Measurements from ENCODE around the gene KCNG2. TPM values are rescaled to one million over a fixed set of nuclear protein-coding genes. Genes with fewer than 3 reads are reported as not detected.

KCNG2 gene
- total RNA-seq, 1 donor from 2014 or later: not detected

DNA sequence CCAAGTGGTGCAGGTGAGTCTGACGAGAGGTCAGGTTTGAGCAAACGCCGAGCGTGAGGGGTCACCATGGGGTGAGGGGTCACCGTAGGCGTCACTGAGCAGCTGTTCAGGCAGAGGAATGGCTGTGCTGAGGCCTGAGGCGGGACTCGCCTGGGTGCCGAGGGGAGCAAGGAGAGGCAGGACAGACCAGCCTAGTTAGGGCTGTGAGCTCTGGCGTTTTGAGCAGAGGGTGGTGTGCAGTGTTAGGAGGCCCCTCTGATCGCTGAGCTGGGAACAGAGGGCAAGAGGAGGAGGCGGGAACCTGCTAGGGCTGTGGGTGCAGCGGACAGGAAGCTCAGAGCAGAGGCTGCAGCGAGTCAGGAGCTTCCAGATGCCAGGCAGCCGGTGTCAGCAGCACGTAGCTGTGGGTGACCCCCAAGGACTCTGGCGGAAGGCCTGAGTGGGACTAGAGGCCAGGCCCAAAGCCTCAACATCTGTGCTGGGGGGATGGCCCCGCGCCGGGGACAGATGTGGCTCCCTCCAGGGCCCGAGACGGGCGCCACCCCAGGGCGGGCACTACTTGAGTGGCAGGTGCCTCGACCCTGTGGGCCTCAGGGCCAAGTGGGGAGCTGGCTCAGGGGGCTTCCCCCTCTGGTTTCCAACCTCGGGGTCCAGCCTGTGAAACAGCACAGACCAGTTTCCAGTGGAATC, 55.7 kb downstream of the KCNG2 start:
- Mint-ChIP-seq H3K4me3 (ENCODE audit: unreplicated experiment) (no peak overlapping the region), H3K27ac (ENCODE audit: unreplicated experiment) (no peak overlapping the region), H3K36me3 (ENCODE audit: unreplicated experiment) (no peaks in the 10 kb centered on the region)

DNA sequence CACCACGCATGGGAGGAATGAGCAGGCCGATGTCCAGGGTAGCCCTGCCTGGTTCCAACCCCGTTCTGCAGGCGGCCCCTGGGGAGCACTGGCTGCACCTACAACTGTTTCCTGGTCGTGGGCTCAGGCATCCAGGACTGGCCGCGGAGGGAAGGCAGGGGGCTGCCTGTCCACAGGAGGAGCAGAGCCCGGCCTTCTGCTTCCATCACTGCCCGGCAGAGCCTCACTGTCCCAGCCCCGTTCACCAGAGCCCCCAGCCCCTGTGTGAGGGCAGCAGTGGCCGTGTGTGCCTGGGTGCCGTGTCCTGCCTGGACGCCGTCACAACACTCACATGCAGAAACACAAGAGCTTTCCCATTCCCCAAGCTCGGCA, 56.2 kb downstream of the KCNG2 start:
- peaks cover 7% of the 10 kb centered on the region for H3K4me1 Mint-ChIP-seq (ENCODE audit: unreplicated experiment)
- TF ChIP-seq, protein P1, sequence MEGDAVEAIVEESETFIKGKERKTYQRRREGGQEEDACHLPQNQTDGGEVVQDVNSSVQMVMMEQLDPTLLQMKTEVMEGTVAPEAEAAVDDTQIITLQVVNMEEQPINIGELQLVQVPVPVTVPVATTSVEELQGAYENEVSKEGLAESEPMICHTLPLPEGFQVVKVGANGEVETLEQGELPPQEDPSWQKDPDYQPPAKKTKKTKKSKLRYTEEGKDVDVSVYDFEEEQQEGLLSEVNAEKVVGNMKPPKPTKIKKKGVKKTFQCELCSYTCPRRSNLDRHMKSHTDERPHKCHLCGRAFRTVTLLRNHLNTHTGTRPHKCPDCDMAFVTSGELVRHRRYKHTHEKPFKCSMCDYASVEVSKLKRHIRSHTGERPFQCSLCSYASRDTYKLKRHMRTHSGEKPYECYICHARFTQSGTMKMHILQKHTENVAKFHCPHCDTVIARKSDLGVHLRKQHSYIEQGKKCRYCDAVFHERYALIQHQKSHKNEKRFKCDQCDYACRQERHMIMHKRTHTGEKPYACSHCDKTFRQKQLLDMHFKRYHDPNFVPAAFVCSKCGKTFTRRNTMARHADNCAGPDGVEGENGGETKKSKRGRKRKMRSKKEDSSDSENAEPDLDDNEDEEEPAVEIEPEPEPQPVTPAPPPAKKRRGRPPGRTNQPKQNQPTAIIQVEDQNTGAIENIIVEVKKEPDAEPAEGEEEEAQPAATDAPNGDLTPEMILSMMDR (IDR thresholded peaks at IDR 0.05): no peak

More for the DNA sequence above, 55.7 kb downstream of the KCNG2 start:
- H3K27me3 Mint-ChIP-seq (ENCODE audit: unreplicated experiment): peaks cover 8% of the 10 kb centered on the region
- H3K9me3 Mint-ChIP-seq (ENCODE audit: unreplicated experiment): no peaks in the 10 kb centered on the region
- TF ChIP-seq, protein P1 (IDR thresholded peaks at IDR 0.05): no peak
- DNase-seq (ENCODE audit: extremely low spot score, unreplicated experiment): peak; percentile 82
- H3K4me1 Mint-ChIP-seq (ENCODE audit: unreplicated experiment): peaks cover 7% of the 10 kb centered on the region

DNA sequence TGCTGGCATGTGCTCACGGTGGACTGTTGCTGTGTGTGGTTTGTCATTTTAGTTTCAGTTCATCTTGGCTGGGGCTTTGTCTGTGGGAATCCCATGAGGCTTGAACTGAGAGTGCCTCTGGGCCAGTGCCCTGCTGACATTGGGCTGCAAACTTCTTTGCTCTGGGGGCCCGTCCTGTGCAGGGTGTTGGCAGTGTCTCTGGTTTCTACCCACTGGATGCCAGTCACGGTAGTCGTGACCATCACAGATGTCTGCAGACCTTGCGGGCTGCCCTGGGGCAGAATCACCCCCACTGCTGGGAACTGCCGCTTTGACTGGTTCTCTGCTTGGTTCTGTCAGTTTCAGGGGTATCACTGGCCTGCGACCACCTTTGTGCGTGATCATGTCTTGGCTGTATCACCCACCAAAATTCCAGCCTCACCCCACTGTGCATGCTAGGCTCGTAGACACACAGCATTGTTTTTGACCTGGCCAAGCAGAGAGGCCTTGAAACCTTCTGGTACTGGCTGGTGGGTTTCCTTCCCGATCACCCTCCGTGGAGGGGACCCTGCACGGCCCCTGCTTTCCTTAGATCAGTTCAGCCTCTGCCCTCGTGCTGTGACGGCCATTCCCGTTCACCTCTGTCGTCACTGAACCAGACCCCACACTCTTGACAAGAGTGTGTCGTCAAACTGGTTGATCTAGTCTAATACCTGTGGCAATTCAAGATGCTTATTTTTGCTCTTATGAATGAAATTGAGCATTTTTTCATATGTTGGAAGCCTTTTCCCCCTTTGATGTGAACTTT, 57.6 kb downstream of the KCNG2 start:
- peaks cover 8% of the 10 kb centered on the region for H3K27me3 Mint-ChIP-seq (ENCODE audit: unreplicated experiment)
- TF ChIP-seq, protein P1 (IDR thresholded peaks at IDR 0.05): no peak
- H3K9me3 Mint-ChIP-seq (ENCODE audit: unreplicated experiment): no peaks in the 10 kb centered on the region
- no peaks in the 10 kb centered on the region for H3K36me3 Mint-ChIP-seq (ENCODE audit: unreplicated experiment)
- no peak overlapping the region for H3K27ac Mint-ChIP-seq (ENCODE audit: unreplicated experiment)
- H3K4me3 Mint-ChIP-seq (ENCODE audit: unreplicated experiment): no peak overlapping the region
- H3K4me1 Mint-ChIP-seq (ENCODE audit: unreplicated experiment): peaks cover 7% of the 10 kb centered on the region
- peak; percentile 77 for DNase-seq (ENCODE audit: extremely low spot score, unreplicated experiment)

More for the DNA sequence above, 56.2 kb downstream of the KCNG2 start:
- Mint-ChIP-seq H3K27me3 (ENCODE audit: unreplicated experiment) (peaks cover 8% of the 10 kb centered on the region), H3K27ac (ENCODE audit: unreplicated experiment) (no peak overlapping the region), H3K4me3 (ENCODE audit: unreplicated experiment) (no peak overlapping the region), H3K36me3 (ENCODE audit: unreplicated experiment) (no peaks in the 10 kb centered on the region), H3K9me3 (ENCODE audit: unreplicated experiment) (no peaks in the 10 kb centered on the region)
- peak; percentile 53 for DNase-seq (ENCODE audit: extremely low spot score, unreplicated experiment)

DNA sequence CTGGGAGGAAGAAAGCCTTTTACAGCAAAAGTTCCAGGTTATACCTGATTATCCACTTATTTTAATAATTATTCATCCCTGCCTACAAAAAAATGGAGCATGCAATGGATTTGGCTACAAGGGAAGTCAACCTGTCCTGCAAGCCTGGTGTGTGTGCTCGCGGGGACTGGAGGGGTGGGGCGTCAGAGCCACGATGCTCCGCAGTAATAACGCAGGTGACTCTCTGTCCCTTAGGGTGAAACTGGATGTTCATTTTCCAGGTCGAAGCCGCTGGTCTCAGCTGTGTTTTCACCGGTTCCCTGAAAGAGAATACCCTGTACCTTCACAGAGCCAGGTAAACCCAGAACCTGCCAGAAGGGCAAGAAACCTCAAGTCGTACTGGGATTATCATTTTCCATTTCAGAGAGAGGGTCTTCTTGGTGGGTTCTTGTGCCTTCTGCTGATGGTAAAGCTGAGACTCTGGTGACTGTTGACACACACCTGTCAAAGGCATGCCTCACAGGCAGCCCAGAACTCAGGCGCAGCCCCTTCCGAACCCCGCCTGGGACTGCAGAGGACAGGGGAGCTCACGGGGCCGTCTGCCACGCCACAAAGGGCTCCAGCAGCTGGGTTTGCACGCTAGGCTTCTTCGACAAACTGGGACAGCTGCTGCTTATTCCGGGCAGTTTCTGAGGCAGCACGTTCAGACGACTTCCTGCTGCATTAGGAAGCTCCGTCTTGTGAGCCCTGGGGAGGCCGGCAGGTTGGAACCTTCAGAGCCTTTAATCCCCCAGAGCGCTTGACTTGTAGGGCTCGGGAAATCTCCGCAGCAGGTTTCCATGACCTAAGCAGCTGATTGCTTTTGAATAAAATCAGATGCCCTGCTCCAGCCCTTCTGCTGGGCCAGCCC, 58.6 kb downstream of the KCNG2 start:
- H3K4me3 Mint-ChIP-seq (ENCODE audit: unreplicated experiment): no peak overlapping the region
- H3K9me3 Mint-ChIP-seq (ENCODE audit: unreplicated experiment): peaks cover 5% of the 10 kb centered on the region
- no peak overlapping the region for H3K27ac Mint-ChIP-seq (ENCODE audit: unreplicated experiment)
- peak; percentile 83 for DNase-seq (ENCODE audit: extremely low spot score, unreplicated experiment)
- no peaks in the 10 kb centered on the region for H3K36me3 Mint-ChIP-seq (ENCODE audit: unreplicated experiment)
- TF ChIP-seq, protein P1 (IDR thresholded peaks at IDR 0.05): no peak
- H3K27me3 Mint-ChIP-seq (ENCODE audit: unreplicated experiment): peaks cover 12% of the 10 kb centered on the region
- H3K4me1 Mint-ChIP-seq (ENCODE audit: unreplicated experiment): peaks cover 7% of the 10 kb centered on the region
